HG03460 (cell line): ENCODE measurements around the gene UNC45A.

Experiments
- ATAC-seq: cut with Tn5 transposase; IDR thresholded peaks from one replicate; pipeline ENCODE4 v1.9.1; 2021; ENCODE audit not compliant: unreplicated experiment

UNC45A gene

DNA sequence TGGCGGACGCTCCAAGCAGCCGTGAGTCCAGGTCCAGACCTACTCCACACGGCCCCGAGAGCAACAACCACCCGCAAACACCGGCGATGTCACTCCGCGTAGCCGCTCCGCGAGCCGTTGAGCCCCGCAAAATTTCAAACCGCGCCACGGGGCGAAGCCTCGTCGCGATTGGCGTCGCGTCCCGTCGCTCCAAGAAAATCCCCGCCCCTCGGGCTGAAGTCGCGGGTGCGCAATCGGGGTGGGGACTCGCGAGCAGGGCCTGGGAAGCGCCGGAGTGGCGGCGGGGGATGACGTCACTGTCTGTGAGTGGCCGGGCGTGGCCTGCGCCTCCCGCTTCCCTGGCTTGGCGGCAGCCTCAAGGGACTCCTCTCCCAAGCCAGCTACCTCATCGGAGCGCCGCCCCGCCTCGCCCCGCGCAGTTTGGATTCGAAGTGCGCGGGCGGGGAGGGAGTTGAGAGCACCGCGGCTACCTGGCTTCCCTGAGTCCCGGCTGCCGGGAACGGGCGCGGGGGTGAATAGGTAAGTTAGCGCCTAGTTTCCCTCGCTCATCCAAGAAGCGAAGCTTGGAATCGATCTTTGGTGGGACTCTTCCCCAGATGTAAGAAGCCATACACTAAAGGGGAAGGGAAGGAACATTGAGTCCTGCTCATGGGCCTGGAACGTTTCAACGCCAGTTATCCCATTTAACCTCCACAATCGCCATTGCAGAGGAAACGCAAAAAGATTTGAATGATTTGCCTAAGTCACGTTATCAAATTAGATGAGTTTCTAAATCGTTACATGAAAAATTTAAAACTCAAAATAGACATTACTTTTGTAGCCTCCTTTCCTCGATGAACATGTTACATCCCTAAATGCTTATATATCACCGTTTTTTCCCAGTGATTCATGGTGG lies 59.6 kb downstream of the UNC45A start, which contains the start of gene PRC1:
PRC1 (minus strand) TSS at position 119 of the 895 bp plus-strand sequence; CDS start at position 1, 118 bp downstream.
- peak; percentile 96 for ATAC-seq

DNA sequence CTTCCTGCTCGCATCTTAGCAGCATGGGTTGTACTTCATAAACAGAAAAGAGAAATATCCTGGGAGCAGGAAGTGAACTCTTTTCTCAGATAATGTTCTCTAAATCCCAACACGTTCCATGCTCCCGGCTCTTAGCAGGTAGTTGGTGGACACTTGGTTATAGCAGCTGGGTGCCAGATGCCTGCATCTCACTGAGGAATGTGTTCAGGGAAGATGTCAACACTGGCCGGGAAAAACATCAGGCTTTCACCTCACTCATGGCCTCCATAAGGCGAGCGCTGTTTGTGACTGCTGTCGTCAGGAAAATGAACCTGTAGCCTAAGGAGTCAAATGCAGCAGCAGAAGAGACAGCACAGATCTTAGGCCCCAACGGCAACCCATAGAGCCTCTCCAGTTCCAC lies 63.7 kb downstream of the UNC45A start:
- ATAC-seq = no peak

DNA sequence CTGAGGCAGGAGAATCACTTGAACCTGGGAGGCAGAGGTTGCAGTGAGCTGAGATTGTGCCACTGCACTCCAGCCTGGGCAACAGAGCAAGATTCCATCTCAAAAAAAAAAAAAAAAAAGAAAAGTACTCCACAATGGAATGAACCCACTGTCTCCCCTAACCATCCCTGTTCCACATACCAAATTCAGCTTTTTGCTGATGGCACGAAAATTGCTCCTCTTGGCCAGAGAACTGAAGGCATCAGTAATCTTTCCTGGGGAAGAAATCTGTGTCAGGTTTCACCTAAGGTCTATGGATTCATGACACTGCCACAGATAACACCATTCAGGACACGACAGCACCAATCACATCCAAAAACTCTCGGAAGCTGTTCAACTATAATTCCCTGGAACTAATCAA lies 66.1 kb downstream of the UNC45A start:
- no peak for ATAC-seq
